IMR-90 (cell line): Measurements from ENCODE around the gene VEGFC. TPM values are rescaled to one million over a fixed set of nuclear protein-coding genes. Genes with fewer than 3 reads are reported as not detected.

Experiments
- ATAC-seq: fragments of 200-7000 bp; cut with Tn5 transposase; 2 replicates; pipeline ENCODE4 v1.9.1; 2020; ENCODE audit warnings: low read depth, mild to moderate bottlenecking, moderate library complexity
- BruUV-seq: library from RNA; stranded (reverse); fragments of 400-500 nt; replicated peaks from 2 replicates; lab custom pipeline; 2021; lab: Mats Ljungman, UMichigan
- CTCF ChIA-PET: fragments of 300-600 bp; formaldehyde crosslinking; extraction: SDS; loops from one replicate; lab custom pipeline; 2021; ENCODE audit warnings: antibody characterized with exemption; lab: Yijun Ruan, JAX
- POLR2A ChIA-PET: fragments of 300-600 bp; sonication (Branson Sonifier 250); formaldehyde crosslinking; loops from one replicate; lab custom pipeline; 2022; ENCODE audit warnings: antibody characterized with exemption; ENCODE audit not compliant: unreplicated experiment; lab: Charles Lee
- DNase-seq: peaks from one replicate; pipeline ENCODE4 v3.0.0; 2013
- H2AFZ ChIP-seq: replicated peaks from 2 replicates; pipeline ENCODE3; 2013; ENCODE audit warnings: low read length, mild to moderate bottlenecking; ENCODE audit not compliant: poor library complexity
- H2AK5ac ChIP-seq: 2 replicates; pipeline ENCODE4 v1.6.1; 2013; ENCODE audit warnings: low read depth, low read length, inconsistent platforms
- H2AK9ac ChIP-seq: replicated peaks from 2 replicates; pipeline ENCODE3; 2013; ENCODE audit warnings: mild to moderate bottlenecking, low read depth, low read length, moderate library complexity; ENCODE audit not compliant: poor library complexity
- H2BK120ac ChIP-seq: 2 replicates; pipeline ENCODE4 v1.6.1; 2013; ENCODE audit warnings: low read depth, low read length, inconsistent platforms
- H2BK15ac ChIP-seq: 3 replicates; pipeline ENCODE4 v1.6.1; 2013; ENCODE audit warnings: low read depth, low read length, inconsistent platforms
- H2BK20ac ChIP-seq: 2 replicates; pipeline ENCODE4 v1.6.1; 2013; ENCODE audit warnings: low read depth, mild to moderate bottlenecking, inconsistent platforms, low read length, moderate library complexity
- H2BK5ac ChIP-seq: 2 replicates; pipeline ENCODE4 v1.6.1; 2013; ENCODE audit warnings: mild to moderate bottlenecking, low read depth, low read length, inconsistent platforms; ENCODE audit not compliant: poor library complexity, severe bottlenecking
- H3K14ac ChIP-seq: replicated peaks from 2 replicates; pipeline ENCODE4 v1.6.1; 2013; ENCODE audit warnings: low read depth, low read length, inconsistent platforms
- H3K18ac ChIP-seq: 2 replicates; pipeline ENCODE4 v1.6.1; 2013; ENCODE audit warnings: low read depth, low read length, control low read depth
- H3K23ac ChIP-seq: 2 replicates; pipeline ENCODE4 v1.6.1; 2013; ENCODE audit warnings: low read depth, low read length, inconsistent platforms
- H3K27ac ChIP-seq: 2 replicates; pipeline ENCODE4 v1.5.1; 2013; ENCODE audit warnings: mild to moderate bottlenecking, control low read depth, low read length; ENCODE audit not compliant: insufficient read depth
- H3K27me3 ChIP-seq: 2 replicates; pipeline ENCODE4 v1.6.1; 2013; ENCODE audit warnings: low read length; ENCODE audit not compliant: control insufficient read depth, insufficient read depth
- H3K36me3 ChIP-seq: 2 replicates; pipeline ENCODE4 v1.6.1; 2013; ENCODE audit warnings: low read length, mixed read lengths; ENCODE audit not compliant: control insufficient read depth, insufficient read depth
- H3K4ac ChIP-seq: 2 replicates; pipeline ENCODE4 v1.6.1; 2013; ENCODE audit warnings: low read depth, low read length, inconsistent platforms
- H3K4me1 ChIP-seq: 2 replicates; pipeline ENCODE4 v1.6.1; 2013; ENCODE audit warnings: low read length, mixed read lengths; ENCODE audit not compliant: control insufficient read depth, insufficient read depth
- H3K4me2 ChIP-seq: 2 replicates; pipeline ENCODE4 v1.6.1; 2013; ENCODE audit warnings: low read depth, mild to moderate bottlenecking, control low read depth, low read length, moderate library complexity
- H3K4me3 ChIP-seq: 2 replicates; pipeline ENCODE4 v1.5.1; 2013; ENCODE audit warnings: low read depth, mild to moderate bottlenecking, control low read depth, low read length, moderate library complexity; ENCODE audit not compliant: insufficient read depth
- H3K56ac ChIP-seq: 2 replicates; pipeline ENCODE4 v1.6.1; 2013; ENCODE audit warnings: low read length, inconsistent platforms; ENCODE audit not compliant: insufficient read depth; ENCODE audit errors: extremely low read depth
- H3K79me1 ChIP-seq, 2 experiments: 2 replicates each; pipeline ENCODE4 v1.6.1; 2013; ENCODE audit warnings: low read length in 2 of 2, inconsistent platforms in 1 of 2, low read depth in 1 of 2
- H3K9ac ChIP-seq: 2 replicates; pipeline ENCODE4 v1.6.1; 2013; ENCODE audit warnings: low read depth, low read length, control low read depth
- H3K9me1 ChIP-seq: 2 replicates; pipeline ENCODE4 v1.6.1; 2013; ENCODE audit warnings: low read length, inconsistent platforms; ENCODE audit not compliant: insufficient read depth
- H3K9me3 ChIP-seq: 2 replicates; pipeline ENCODE4 v1.6.1; 2013; ENCODE audit warnings: low read length; ENCODE audit not compliant: control insufficient read depth, insufficient read depth
- H4K20me1 ChIP-seq: 2 replicates; pipeline ENCODE4 v1.6.1; 2013; ENCODE audit warnings: low read length, inconsistent platforms; ENCODE audit not compliant: insufficient read depth
- H4K5ac ChIP-seq: 2 replicates; pipeline ENCODE4 v1.6.1; 2013; ENCODE audit warnings: mild to moderate bottlenecking, low read depth, low read length, control low read depth
- H4K8ac ChIP-seq, 2 experiments: 2 replicates each; pipeline ENCODE4 v1.6.1; 2013; ENCODE audit warnings: low read depth in 2 of 2, low read length in 2 of 2, control low read depth in 1 of 2, inconsistent platforms in 1 of 2
- H4K91ac ChIP-seq: 2 replicates; pipeline ENCODE4 v1.6.1; 2013; ENCODE audit warnings: low read depth, low read length, inconsistent platforms; ENCODE audit not compliant: insufficient read depth
- BHLHE40 ChIP-seq: fragments of 150-350 bp; IDR thresholded peaks from 2 replicates; pipeline ENCODE4 v1.6.1; 2016; ENCODE audit warnings: mild to moderate bottlenecking, low read depth, low read length
- CEBPB ChIP-seq: IDR thresholded peaks from 2 replicates; pipeline ENCODE4 v1.6.1; 2012; ENCODE audit warnings: low read depth, low read length, improper control_type of control experiment
- CHD1 ChIP-seq: IDR thresholded peaks from 2 replicates; pipeline ENCODE4 v1.6.1; 2012; ENCODE audit warnings: low read depth, low read length, improper control_type of control experiment
- CTCF ChIP-seq: conservative IDR thresholded peaks from 2 replicates; pipeline ENCODE4 v1.5.1; 2012; ENCODE audit warnings: mild to moderate bottlenecking, low read depth, low read length, improper control_type of control experiment
- ELK1 ChIP-seq: fragments of 150-350 bp; IDR thresholded peaks from 2 replicates; pipeline ENCODE4 v1.6.1; 2016; ENCODE audit warnings: low read depth, mild to moderate bottlenecking, low read length, moderate library complexity, borderline replicate concordance
- FOS ChIP-seq: fragments of 150-350 bp; IDR thresholded peaks from 2 replicates; pipeline ENCODE4 v1.6.1; 2016; ENCODE audit warnings: low read depth, low read length
- MAFK ChIP-seq: IDR thresholded peaks from 2 replicates; pipeline ENCODE4 v1.6.1; 2012; ENCODE audit warnings: low read depth, low read length, improper control_type of control experiment
- MAZ ChIP-seq: IDR thresholded peaks from 2 replicates; pipeline ENCODE4 v1.6.1; 2012; ENCODE audit warnings: low read depth, mild to moderate bottlenecking, low read length, improper control_type of control experiment, moderate library complexity, borderline replicate concordance
- MXI1 ChIP-seq: IDR thresholded peaks from 2 replicates; pipeline ENCODE4 v1.6.1; 2012; ENCODE audit warnings: low read depth, mild to moderate bottlenecking, low read length, moderate library complexity, borderline replicate concordance
- NFE2L2 ChIP-seq: fragments of 150-350 bp; IDR thresholded peaks from 2 replicates; pipeline ENCODE4 v1.6.1; 2016; ENCODE audit warnings: low read depth, mild to moderate bottlenecking, low read length
- POLR2A ChIP-seq: IDR thresholded peaks from 2 replicates; pipeline ENCODE4 v1.6.1; 2012; ENCODE audit warnings: mild to moderate bottlenecking, low read depth, low read length
- RAD21 ChIP-seq: IDR thresholded peaks from 2 replicates; pipeline ENCODE4 v1.6.1; 2012; ENCODE audit warnings: low read length, improper control_type of control experiment
- RCOR1 ChIP-seq: IDR thresholded peaks from 2 replicates; pipeline ENCODE4 v1.6.1; 2012; ENCODE audit warnings: mild to moderate bottlenecking, low read length, improper control_type of control experiment; ENCODE audit not compliant: insufficient replicate concordance
- RFX5 ChIP-seq: IDR thresholded peaks from 2 replicates; pipeline ENCODE4 v1.8.0; 2012; ENCODE audit warnings: low read depth, mild to moderate bottlenecking, low read length, moderate library complexity
- SMC3 ChIP-seq: fragments of 150-350 bp; IDR thresholded peaks from 2 replicates; pipeline ENCODE4 v1.6.1; 2016; ENCODE audit warnings: low read depth, mild to moderate bottlenecking, antibody characterized with exemption, low read length, moderate library complexity
- USF2 ChIP-seq: fragments of 150-350 bp; IDR thresholded peaks from 2 replicates; pipeline ENCODE4 v1.6.1; 2017; ENCODE audit warnings: mild to moderate bottlenecking, antibody characterized with exemption, low read length, low read depth
- WGBS, 2 experiments: methylation state at CpG; one replicate each; pipeline versions ENCODE4 v1.1.5 to v1.1.7; 2013; ENCODE audit warnings: missing lambda C conversion rate in 2 of 2; ENCODE audit not compliant: insufficient read length in 1 of 2; ENCODE audit errors: extremely low coverage in 2 of 2; 5-methylcytosine and 5-hydroxymethylcytosine counted together
- dilution Hi-C: fragments of 300-500 bp; cut with HindIII; formaldehyde crosslinking; loops from one replicate; pipeline ENCODE4 v1.14.3; 2018; ENCODE audit warnings: low sequenced_read_pairs; ENCODE audit not compliant: unreplicated experiment
- in situ Hi-C: fragments of 300-500 bp; cut with MboI; formaldehyde crosslinking; loops from 3 replicates; pipeline ENCODE4 v1.14.3; 2019; ENCODE audit warnings: low sequenced_read_pairs, inconsistent platforms, mixed read lengths
- intact Hi-C: fragments of 100-400 bp; cut with micrococcal nuclease; formaldehyde crosslinking; loops from 2 replicates; pipeline ENCODE4 v1.10.0; 2022
- polyA plus RNA-seq, 3 experiments: library from polyadenylated mRNA; depleted of rRNA; stranded (reverse); fragments of >200 nt; gene quantifications; 2 replicates each; pipeline ENCODE4 v1.2.3, GENCODE V29; 2012; ENCODE audit warnings: low replicate concordance in 1 of 3
- total RNA-seq: library from RNA; depleted of rRNA; stranded (reverse); fragments of >200 nt; gene quantifications from 2 replicates; pipeline ENCODE4 v1.2.3, GENCODE V29; 2012

Gene VEGFC
- total and polyA plus RNA-seq, 2 of the 4 experiments (the other 2 are of a cell fraction), result 22.9 to 49.7 TPM

- no peaks in the 10 kb centered on the region for H3K9me3 ChIP-seq
- no peaks in the 10 kb centered on the region for H3K27me3 ChIP-seq
- H3K27ac ChIP-seq, result no peak overlapping the region
- H3K23ac ChIP-seq, result no peak overlapping the region
- 0 out of 2 replicates have a peak overlapping the region, but pooled peaks have one; percentile 25 for H2BK120ac ChIP-seq
- H3K4me1 ChIP-seq, result peaks cover 20% of the 10 kb centered on the region; the same call in 1 of the 2 replicates
- peak overlapping the region; percentile 41 for H2BK5ac ChIP-seq
- CTCF ChIA-PET, result no interaction called here
- no peak overlapping the region for H2AFZ ChIP-seq
- WGBS, 2 experiments, result no CpG with 5 or more reads among the region's 2 CpGs
- no TSS peak for BruUV-seq
- no peak overlapping the region for H3K4me3 ChIP-seq
- H3K18ac ChIP-seq, result peak overlapping the region; percentile 46; the same call in 1 of the 2 replicates
- H3K79me1 ChIP-seq, result peaks cover 4 to 35% of the 10 kb centered on the region in 2 experiments; a peak in 3 of 4 replicates
- DNase-seq, result no peak
- no peak overlapping the region for H4K5ac ChIP-seq
- no peak overlapping the region for H3K56ac ChIP-seq
- 0 out of 2 replicates have a peak, but pooled peaks cover 12% of the 10 kb centered on the region for H3K9me1 ChIP-seq
- H4K8ac ChIP-seq, result no peak overlapping the region
- intact Hi-C loops (no loop called here), in situ Hi-C loops (no loop called here), dilution Hi-C loops (no loop called here)
- no peaks in the 10 kb centered on the region for H3K36me3 ChIP-seq
- H4K91ac ChIP-seq, result no peak overlapping the region
- no peak overlapping the region for H2BK20ac ChIP-seq
- no peak for ATAC-seq
- no peak overlapping the region for H3K9ac ChIP-seq
- H2AK5ac ChIP-seq, result no peak overlapping the region
- no peak overlapping the region for H2AK9ac ChIP-seq
- no peak overlapping the region for H2BK15ac ChIP-seq
- no peak overlapping the region; the same call in 1 of the 2 replicates for H3K14ac ChIP-seq
- H3K4ac ChIP-seq, result no peak overlapping the region
- TF ChIP-seq RCOR1 (no peak), USF2 (no peak), NFE2L2 (no peak), MXI1 (no peak), CTCF (no peak), SMC3 (no peak), FOS (no peak), CEBPB (no peak), ELK1 (no peak), RAD21 (no peak), RFX5 (no peak), BHLHE40 (no peak), MAZ (no peak), CHD1 (no peak), MAFK (no peak), POLR2A (no peak)
- peaks cover 58% of the 10 kb centered on the region for H4K20me1 ChIP-seq
- no peak overlapping the region for H3K4me2 ChIP-seq
- POLR2A ChIA-PET, result no interaction called here
Measured at GRCh38 chr4:176755001-176755400, 37.7 kb downstream of the VEGFC start.
